ENCODE measurements around the gene BMPR1B.

Gene BMPR1B

DNA sequence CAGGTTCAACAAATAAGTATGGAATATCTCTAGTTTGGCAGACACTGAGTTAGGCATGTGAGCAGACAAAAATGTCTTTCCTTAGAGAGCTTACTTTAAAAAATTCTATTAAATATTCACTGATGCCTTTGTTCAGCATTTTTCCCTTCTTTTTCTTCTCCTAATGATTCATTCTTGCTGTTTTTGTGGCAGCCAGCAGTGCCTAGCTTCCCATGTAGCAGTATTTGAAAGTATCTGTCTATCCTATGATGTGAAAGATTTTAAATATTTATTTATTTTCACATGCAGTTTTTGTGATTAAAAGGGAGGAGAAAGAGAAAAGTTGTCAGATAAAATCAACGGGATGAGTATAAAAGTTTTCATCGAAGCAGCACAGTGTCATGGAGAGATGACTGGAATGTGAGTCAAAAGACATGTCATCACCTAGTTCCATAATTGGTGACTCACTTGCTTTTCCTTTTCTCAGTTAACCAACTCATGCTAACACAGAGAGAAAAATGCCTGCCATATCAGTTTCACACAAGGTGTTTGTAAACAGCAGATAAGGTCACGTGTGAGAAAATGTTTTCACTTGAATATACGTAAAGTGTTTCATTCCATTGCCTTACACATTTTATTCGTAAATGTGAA lies 69.8 kb downstream of the BMPR1B start:
- Histone ChIP-seq H3K9me3 (ENCODE audit: control insufficient read depth, insufficient read depth, low read depth, low read length) (no peaks in the 10 kb centered on the region), H3K4me3 (ENCODE audit: low read depth, low read length) (no peak overlapping the region), H3K27ac (ENCODE audit: extremely low read depth, low read depth, low read length) (no peak overlapping the region), H3K36me3 (ENCODE audit: control insufficient read depth in 2 of 2, insufficient read depth in 1 of 2, low read length in 2 of 2) (no peaks in the 10 kb centered on the region), H3K4me1 (ENCODE audit: control insufficient read depth, insufficient read depth, low read length) (peaks cover 14% of the 10 kb centered on the region; the same call in 1 of the 2 replicates)
- CTCF ChIA-PET = no interaction called here
- POLR2A ChIA-PET = no interaction called here
- peak; percentile 57 for TF ChIP-seq ZNF366 (tag by site-specific recombination; conservative IDR thresholded peaks at IDR 0.05)
- no peak for TF ChIP-seq ZNF791 (tag by site-specific recombination; IDR thresholded peaks at IDR 0.05)
- TF ChIP-seq HOXA7 (CRISPR knock-in tag; IDR thresholded peaks at IDR 0.05; ENCODE audit: borderline replicate concordance) = no peak
- TF ChIP-seq ZNF184 (tag by site-specific recombination; IDR thresholded peaks at IDR 0.05) = 0 out of 2 replicates have a peak, but pooled peaks have one; percentile 48
- peak; percentile 63 for TF ChIP-seq ZEB2 (tag by site-specific recombination; IDR thresholded peaks at IDR 0.05)
- TF ChIP-seq ZNF623 (tag by site-specific recombination; IDR thresholded peaks at IDR 0.05) = no peak
- peak; percentile 77 for TF ChIP-seq ZNF629 (tag by site-specific recombination; IDR thresholded peaks at IDR 0.05)
- no peak for TF ChIP-seq ZNF114 (tag by site-specific recombination; IDR thresholded peaks at IDR 0.05)
- peak; percentile 57 for TF ChIP-seq ZBTB17 (tag by site-specific recombination; IDR thresholded peaks at IDR 0.05)
- TF ChIP-seq IKZF3 (tag by site-specific recombination; IDR thresholded peaks at IDR 0.05) = peak; percentile 39; the same call in 1 of the 2 replicates
- TF ChIP-seq, protein P1, sequence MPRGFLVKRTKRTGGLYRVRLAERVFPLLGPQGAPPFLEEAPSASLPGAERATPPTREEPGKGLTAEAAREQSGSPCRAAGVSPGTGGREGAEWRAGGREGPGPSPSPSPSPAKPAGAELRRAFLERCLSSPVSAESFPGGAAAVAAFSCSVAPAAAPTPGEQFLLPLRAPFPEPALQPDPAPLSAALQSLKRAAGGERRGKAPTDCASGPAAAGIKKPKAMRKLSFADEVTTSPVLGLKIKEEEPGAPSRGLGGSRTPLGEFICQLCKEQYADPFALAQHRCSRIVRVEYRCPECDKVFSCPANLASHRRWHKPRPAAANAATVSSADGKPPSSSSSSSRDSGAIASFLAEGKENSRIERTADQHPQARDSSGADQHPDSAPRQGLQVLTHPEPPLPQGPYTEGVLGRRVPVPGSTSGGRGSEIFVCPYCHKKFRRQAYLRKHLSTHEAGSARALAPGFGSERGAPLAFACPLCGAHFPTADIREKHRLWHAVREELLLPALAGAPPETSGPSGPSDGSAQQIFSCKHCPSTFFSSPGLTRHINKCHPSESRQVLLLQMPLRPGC (tag by site-specific recombination; IDR thresholded peaks at IDR 0.05) = peak; percentile 81
- TF ChIP-seq, protein P2, sequence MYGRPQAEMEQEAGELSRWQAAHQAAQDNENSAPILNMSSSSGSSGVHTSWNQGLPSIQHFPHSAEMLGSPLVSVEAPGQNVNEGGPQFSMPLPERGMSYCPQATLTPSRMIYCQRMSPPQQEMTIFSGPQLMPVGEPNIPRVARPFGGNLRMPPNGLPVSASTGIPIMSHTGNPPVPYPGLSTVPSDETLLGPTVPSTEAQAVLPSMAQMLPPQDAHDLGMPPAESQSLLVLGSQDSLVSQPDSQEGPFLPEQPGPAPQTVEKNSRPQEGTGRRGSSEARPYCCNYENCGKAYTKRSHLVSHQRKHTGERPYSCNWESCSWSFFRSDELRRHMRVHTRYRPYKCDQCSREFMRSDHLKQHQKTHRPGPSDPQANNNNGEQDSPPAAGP (tag by site-specific recombination; IDR thresholded peaks at IDR 0.05) = 0 out of 2 replicates have a peak, but pooled peaks have one; percentile 21
- TF ChIP-seq, protein P3, sequence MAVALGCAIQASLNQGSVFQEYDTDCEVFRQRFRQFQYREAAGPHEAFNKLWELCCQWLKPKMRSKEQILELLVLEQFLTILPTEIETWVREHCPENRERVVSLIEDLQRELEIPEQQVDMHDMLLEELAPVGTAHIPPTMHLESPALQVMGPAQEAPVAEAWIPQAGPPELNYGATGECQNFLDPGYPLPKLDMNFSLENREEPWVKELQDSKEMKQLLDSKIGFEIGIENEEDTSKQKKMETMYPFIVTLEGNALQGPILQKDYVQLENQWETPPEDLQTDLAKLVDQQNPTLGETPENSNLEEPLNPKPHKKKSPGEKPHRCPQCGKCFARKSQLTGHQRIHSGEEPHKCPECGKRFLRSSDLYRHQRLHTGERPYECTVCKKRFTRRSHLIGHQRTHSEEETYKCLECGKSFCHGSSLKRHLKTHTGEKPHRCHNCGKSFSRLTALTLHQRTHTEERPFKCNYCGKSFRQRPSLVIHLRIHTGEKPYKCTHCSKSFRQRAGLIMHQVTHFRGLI (tag by site-specific recombination; IDR thresholded peaks at IDR 0.05) = no peak
- peak; percentile 35; the same call in 1 of the 2 replicates for TF ChIP-seq ZNF501 (tag by site-specific recombination; IDR thresholded peaks at IDR 0.05)
- TF ChIP-seq, protein P4, sequence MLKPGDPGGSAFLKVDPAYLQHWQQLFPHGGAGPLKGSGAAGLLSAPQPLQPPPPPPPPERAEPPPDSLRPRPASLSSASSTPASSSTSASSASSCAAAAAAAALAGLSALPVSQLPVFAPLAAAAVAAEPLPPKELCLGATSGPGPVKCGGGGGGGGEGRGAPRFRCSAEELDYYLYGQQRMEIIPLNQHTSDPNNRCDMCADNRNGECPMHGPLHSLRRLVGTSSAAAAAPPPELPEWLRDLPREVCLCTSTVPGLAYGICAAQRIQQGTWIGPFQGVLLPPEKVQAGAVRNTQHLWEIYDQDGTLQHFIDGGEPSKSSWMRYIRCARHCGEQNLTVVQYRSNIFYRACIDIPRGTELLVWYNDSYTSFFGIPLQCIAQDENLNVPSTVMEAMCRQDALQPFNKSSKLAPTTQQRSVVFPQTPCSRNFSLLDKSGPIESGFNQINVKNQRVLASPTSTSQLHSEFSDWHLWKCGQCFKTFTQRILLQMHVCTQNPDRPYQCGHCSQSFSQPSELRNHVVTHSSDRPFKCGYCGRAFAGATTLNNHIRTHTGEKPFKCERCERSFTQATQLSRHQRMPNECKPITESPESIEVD (tag by site-specific recombination; IDR thresholded peaks at IDR 0.05) = peak; percentile 47
- TF ChIP-seq, protein P5, sequence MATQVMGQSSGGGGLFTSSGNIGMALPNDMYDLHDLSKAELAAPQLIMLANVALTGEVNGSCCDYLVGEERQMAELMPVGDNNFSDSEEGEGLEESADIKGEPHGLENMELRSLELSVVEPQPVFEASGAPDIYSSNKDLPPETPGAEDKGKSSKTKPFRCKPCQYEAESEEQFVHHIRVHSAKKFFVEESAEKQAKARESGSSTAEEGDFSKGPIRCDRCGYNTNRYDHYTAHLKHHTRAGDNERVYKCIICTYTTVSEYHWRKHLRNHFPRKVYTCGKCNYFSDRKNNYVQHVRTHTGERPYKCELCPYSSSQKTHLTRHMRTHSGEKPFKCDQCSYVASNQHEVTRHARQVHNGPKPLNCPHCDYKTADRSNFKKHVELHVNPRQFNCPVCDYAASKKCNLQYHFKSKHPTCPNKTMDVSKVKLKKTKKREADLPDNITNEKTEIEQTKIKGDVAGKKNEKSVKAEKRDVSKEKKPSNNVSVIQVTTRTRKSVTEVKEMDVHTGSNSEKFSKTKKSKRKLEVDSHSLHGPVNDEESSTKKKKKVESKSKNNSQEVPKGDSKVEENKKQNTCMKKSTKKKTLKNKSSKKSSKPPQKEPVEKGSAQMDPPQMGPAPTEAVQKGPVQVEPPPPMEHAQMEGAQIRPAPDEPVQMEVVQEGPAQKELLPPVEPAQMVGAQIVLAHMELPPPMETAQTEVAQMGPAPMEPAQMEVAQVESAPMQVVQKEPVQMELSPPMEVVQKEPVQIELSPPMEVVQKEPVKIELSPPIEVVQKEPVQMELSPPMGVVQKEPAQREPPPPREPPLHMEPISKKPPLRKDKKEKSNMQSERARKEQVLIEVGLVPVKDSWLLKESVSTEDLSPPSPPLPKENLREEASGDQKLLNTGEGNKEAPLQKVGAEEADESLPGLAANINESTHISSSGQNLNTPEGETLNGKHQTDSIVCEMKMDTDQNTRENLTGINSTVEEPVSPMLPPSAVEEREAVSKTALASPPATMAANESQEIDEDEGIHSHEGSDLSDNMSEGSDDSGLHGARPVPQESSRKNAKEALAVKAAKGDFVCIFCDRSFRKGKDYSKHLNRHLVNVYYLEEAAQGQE (tag by site-specific recombination; IDR thresholded peaks at IDR 0.05) = no peak
- TF ChIP-seq, protein P6, sequence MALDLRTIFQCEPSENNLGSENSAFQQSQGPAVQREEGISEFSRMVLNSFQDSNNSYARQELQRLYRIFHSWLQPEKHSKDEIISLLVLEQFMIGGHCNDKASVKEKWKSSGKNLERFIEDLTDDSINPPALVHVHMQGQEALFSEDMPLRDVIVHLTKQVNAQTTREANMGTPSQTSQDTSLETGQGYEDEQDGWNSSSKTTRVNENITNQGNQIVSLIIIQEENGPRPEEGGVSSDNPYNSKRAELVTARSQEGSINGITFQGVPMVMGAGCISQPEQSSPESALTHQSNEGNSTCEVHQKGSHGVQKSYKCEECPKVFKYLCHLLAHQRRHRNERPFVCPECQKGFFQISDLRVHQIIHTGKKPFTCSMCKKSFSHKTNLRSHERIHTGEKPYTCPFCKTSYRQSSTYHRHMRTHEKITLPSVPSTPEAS (tag by site-specific recombination; IDR thresholded peaks at IDR 0.05) = no peak
- no peak for TF ChIP-seq SETDB1 (IDR thresholded peaks at IDR 0.05; ENCODE audit: insufficient read length, low read length)
- TF ChIP-seq ZNF529 (tag by site-specific recombination; IDR thresholded peaks at IDR 0.05; ENCODE audit: insufficient replicate concordance) = no peak
- TF ChIP-seq SCRT1 (tag by site-specific recombination; IDR thresholded peaks at IDR 0.05; ENCODE audit: borderline replicate concordance) = no peak
- peak; percentile 89 for TF ChIP-seq PRDM1 (tag by site-specific recombination; IDR thresholded peaks at IDR 0.05)
- TF ChIP-seq FEZF1 (tag by site-specific recombination; IDR thresholded peaks at IDR 0.05) = peak; percentile 50; the same call in 1 of the 2 replicates
- TF ChIP-seq ZNF660 (tag by site-specific recombination; IDR thresholded peaks at IDR 0.05) = peak; percentile 86
- TF ChIP-seq SP7 (tag by site-specific recombination; IDR thresholded peaks at IDR 0.05) = peak; percentile 48; the same call in 1 of the 2 replicates
- no peak for TF ChIP-seq ZNF302 (tag by site-specific recombination; IDR thresholded peaks at IDR 0.05; ENCODE audit: low read depth)

All from HEK293 (cell line).